ENCODE measurements around the gene CCDC91. TPM values are rescaled to one million over a fixed set of nuclear protein-coding genes. Genes with fewer than 3 reads are reported as not detected.

Gene CCDC91, protein sequence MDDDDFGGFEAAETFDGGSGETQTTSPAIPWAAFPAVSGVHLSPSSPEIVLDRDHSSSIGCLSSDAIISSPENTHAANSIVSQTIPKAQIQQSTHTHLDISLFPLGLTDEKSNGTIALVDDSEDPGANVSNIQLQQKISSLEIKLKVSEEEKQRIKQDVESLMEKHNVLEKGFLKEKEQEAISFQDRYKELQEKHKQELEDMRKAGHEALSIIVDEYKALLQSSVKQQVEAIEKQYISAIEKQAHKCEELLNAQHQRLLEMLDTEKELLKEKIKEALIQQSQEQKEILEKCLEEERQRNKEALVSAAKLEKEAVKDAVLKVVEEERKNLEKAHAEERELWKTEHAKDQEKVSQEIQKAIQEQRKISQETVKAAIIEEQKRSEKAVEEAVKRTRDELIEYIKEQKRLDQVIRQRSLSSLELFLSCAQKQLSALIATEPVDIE
- total RNA-seq = 192 TPM

DNA sequence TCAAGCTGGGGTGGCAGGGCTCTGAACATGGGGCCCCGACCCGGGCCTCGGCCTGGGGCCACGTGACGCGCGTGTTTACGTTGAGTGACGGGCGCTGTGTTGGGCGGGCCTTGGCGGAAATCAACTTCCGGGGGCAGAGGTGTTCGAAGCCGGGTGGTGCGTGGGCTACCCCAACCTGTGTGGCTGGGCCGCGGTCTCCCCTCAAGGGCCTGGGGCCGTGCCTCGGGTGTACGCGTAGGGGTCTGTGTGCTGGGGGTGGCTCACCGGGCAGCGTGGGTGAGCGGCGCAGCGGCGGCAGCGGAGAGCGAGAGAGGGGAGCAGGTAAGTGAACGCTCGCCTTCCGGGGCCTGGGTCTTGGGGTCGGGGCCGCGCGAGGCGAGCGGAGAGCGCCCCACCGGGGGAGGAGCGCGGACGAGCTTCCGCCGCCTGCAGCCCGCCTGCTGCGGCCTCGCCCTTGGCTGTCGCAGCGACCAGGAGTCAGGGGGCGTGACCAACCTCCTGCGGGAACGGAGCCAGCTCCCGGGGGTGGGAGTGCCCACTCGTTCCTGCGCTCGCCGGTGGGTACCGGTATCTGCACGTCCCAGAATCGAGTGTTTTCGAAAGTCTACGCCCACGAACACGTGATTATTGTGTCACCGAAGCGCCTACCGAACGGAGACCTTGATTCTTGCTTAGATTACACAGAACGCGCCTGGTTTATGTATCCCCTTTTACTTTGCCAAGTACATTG is at the start of gene CCDC91:
CCDC91 (plus strand) TSS at position 136 of the 730 bp plus-strand sequence. CDS start 66,760 bp downstream, outside the sequence.
- H3K4me1 ChIP-seq (ENCODE audit: insufficient read depth, low read length) = peaks cover 16% of the 10 kb centered on the region
- no peaks in the 10 kb centered on the region for H3K9me3 ChIP-seq (ENCODE audit: low read depth, low read length)
- no peaks in the 10 kb centered on the region for H3K27me3 ChIP-seq (ENCODE audit: insufficient read depth, low read length)
- peak within 1 kb of the TSS; percentile 76 for H3K4me3 ChIP-seq (ENCODE audit: low read length)

DNA sequence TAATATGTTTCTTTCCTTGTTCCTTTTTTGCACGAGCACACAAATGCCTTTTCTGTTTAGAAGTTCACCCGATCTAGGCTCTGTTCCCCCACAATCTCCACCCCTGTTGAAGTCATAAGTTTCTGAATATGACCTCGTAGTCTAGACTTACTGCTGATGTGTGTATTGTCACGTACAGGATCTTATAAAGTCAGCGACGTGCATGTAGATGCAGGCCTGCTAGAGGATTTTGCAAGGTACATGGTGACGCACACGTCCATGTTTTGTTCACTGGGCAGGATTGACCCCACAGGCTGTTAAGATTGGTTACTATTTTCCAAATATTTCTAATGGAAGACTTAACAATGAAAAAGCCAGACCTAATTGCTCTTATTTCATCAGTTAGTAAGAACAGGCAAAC is 46.2 kb upstream of the CCDC91 start:
- H3K4me1 ChIP-seq (ENCODE audit: insufficient read depth, low read length) = no peaks in the 10 kb centered on the region
- no peaks in the 10 kb centered on the region for H3K9me3 ChIP-seq (ENCODE audit: low read depth, low read length)
- H3K4me3 ChIP-seq (ENCODE audit: low read length) = no peak overlapping the region
- H3K27me3 ChIP-seq (ENCODE audit: insufficient read depth, low read length) = no peaks in the 10 kb centered on the region

DNA sequence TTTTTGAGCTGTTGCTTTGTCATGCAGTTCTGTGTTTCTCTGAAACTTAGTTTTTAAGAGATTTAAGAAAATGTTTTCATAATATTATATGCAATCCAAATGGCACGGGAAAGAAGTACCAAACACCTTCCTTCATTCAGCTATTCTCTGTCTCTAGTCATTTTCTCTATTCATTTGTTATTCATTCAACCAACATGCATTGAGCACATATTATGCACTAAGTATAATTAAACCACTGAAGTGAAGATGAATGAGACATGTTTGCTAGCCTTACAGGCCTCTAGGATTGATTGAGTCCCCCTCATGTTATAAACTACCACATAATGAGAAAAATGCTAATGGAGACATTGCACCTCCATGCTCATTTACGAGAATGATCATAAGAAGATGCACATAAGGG is 45.7 kb upstream of the CCDC91 start:
- H3K4me1 ChIP-seq (ENCODE audit: insufficient read depth, low read length) = no peaks in the 10 kb centered on the region
- H3K4me3 ChIP-seq (ENCODE audit: low read length) = no peak overlapping the region
- no peaks in the 10 kb centered on the region for H3K27me3 ChIP-seq (ENCODE audit: insufficient read depth, low read length)
- no peaks in the 10 kb centered on the region for H3K9me3 ChIP-seq (ENCODE audit: low read depth, low read length)

DNA sequence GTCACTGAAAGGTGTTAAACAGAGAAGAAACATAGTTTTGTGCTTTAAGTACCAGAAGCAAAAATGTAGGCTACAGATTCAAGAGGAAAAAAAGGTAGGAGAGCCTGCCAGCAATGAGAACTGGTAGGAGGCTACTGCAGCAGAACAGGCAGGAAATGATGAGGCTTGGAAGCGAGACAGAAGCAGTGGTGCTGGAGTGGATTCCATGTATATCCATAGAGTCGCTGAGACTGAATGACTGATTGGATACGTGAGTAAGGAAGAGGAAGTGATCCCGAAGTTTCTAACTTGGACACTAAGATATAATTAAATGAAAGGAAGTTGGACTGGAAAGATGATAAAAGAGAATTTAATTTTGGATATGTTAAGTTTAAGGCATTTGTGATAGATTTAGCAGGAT is 45.0 kb upstream of the CCDC91 start:
- Histone ChIP-seq H3K4me1 (ENCODE audit: insufficient read depth, low read length) (no peaks in the 10 kb centered on the region), H3K9me3 (ENCODE audit: low read depth, low read length) (no peaks in the 10 kb centered on the region), H3K27me3 (ENCODE audit: insufficient read depth, low read length) (no peaks in the 10 kb centered on the region), H3K4me3 (ENCODE audit: low read length) (no peak overlapping the region)

DNA sequence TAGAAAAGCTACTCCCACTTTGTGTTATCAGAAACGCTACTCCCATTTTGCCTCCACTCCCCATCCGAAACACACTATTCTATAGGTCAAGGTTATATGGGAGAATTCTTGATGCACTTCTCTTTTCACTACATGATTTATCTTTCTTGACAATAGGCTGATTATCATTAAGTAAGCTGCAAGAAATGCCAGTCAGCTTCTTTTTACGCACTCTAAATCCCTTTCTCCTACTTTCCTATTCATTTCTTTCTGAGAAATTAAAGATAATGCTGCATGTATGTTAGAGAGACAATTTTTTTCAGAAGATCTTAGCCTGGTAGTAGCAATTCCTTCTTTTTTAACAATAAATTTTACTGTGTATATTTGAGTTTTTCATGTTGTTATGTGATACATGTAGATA is 41.0 kb upstream of the CCDC91 start:
- Histone ChIP-seq H3K4me1 (ENCODE audit: insufficient read depth, low read length) (no peaks in the 10 kb centered on the region), H3K9me3 (ENCODE audit: low read depth, low read length) (peaks cover 7% of the 10 kb centered on the region), H3K27me3 (ENCODE audit: insufficient read depth, low read length) (no peaks in the 10 kb centered on the region), H3K4me3 (ENCODE audit: low read length) (no peak overlapping the region)

DNA sequence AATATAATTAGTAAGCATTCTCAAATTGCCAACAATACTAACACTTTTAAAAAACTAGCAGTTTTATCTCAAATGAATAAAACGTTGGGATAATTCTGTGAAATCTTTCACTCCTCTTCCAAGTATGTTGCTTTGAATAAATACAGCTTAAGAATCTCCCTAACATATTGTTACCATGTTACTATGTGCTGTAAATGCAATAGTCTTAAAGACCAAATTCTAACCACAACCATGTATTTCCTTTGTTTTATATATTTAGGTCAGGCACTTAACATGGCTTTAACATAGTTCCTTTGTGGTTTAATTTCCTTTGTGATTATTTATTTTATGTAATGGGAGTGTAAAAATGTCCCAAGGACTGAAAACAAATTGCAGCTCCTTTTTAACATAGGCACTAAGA is 33.9 kb upstream of the CCDC91 start:
- Histone ChIP-seq H3K27me3 (ENCODE audit: insufficient read depth, low read length) (no peaks in the 10 kb centered on the region), H3K4me3 (ENCODE audit: low read length) (no peak overlapping the region), H3K4me1 (ENCODE audit: insufficient read depth, low read length) (no peaks in the 10 kb centered on the region)

DNA sequence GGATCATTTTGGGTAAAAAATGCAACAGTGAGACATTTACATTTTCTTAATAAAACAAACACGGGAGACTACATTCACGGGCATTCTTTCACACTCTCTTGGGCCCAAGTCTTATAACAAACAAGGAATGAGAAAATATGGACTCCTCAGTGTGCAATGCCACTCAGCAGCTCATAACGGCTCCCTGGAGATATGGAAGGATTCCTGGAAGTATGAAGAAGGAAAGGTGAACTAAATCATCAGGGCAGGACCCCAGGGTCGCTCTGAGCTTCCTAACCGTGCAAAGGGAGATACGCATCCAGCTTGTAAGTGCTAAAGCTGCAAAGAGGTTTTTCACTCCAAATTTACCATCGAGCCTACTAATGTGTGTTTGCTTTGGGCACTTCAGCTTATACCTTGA is 33.5 kb upstream of the CCDC91 start:
- Histone ChIP-seq H3K4me3 (ENCODE audit: low read length) (no peak overlapping the region), H3K27me3 (ENCODE audit: insufficient read depth, low read length) (no peaks in the 10 kb centered on the region), H3K9me3 (ENCODE audit: low read depth, low read length) (peaks cover 7% of the 10 kb centered on the region), H3K4me1 (ENCODE audit: insufficient read depth, low read length) (no peaks in the 10 kb centered on the region)

More for the DNA sequence above, 33.9 kb upstream of the CCDC91 start:
- peaks cover 7% of the 10 kb centered on the region for H3K9me3 ChIP-seq (ENCODE audit: low read depth, low read length)

DNA sequence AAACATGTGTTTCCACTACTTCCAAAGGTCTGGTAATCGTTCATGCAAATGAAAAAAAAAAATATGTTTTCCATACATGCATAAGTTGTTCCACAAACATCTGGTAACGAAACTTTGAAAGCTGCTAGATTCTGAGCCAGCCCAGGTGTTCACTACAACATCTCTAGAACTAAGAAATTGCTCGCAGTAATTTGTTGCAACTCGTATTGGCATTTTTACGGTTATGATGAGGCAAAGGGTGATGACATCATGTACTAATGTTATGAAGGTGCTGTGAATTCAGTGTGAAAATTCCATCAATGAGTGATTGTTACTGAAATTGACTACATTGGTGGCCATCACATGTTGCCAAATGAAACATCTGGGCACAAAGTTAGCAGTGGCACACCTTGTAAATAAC is 31.9 kb upstream of the CCDC91 start:
- Histone ChIP-seq H3K27me3 (ENCODE audit: insufficient read depth, low read length) (no peaks in the 10 kb centered on the region), H3K9me3 (ENCODE audit: low read depth, low read length) (no peaks in the 10 kb centered on the region), H3K4me1 (ENCODE audit: insufficient read depth, low read length) (no peaks in the 10 kb centered on the region), H3K4me3 (ENCODE audit: low read length) (no peak overlapping the region)

DNA sequence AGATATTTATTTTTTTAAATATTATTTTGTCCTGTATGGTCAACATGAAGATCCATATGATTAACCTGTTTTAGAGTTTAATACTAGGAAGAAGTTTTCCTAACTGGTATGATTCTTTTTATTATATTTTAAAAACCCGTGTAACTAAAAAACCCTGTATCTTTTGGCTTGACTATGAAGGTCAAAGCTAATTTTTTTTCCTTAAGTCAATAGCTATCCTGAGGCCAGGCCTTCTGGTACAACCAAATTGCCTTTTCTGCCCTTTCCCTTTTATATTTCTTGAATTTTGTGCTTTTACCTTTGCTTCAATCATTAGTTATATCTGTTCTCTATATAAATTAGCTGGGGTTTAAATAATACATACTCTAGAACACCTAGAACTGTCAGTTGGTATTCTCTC is 30.6 kb upstream of the CCDC91 start:
- H3K27me3 ChIP-seq (ENCODE audit: insufficient read depth, low read length) = no peaks in the 10 kb centered on the region
- H3K4me1 ChIP-seq (ENCODE audit: insufficient read depth, low read length) = no peaks in the 10 kb centered on the region
- no peaks in the 10 kb centered on the region for H3K9me3 ChIP-seq (ENCODE audit: low read depth, low read length)
- no peak overlapping the region for H3K4me3 ChIP-seq (ENCODE audit: low read length)

DNA sequence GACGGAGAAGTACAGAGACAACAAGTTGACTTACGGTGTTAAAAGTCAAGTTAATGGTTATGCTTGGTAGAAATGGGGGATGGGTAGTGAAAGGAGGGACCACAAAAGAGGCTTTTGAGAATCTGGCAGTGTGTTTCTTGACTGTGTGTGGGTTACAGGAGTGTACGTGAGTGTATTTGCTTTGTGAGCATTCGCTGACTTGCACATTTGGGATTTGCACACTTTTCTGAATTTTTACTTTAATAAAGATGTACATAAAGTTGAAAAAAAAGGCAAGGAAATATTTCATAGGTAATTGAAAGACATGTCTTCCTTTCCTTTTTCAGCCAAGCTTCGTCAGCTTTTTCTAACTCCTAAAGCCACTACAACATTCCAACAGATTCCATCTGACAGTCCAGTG is 28.6 kb upstream of the CCDC91 start:
- H3K27me3 ChIP-seq (ENCODE audit: insufficient read depth, low read length) = no peaks in the 10 kb centered on the region
- no peaks in the 10 kb centered on the region for H3K9me3 ChIP-seq (ENCODE audit: low read depth, low read length)
- H3K4me3 ChIP-seq (ENCODE audit: low read length) = no peak overlapping the region

DNA sequence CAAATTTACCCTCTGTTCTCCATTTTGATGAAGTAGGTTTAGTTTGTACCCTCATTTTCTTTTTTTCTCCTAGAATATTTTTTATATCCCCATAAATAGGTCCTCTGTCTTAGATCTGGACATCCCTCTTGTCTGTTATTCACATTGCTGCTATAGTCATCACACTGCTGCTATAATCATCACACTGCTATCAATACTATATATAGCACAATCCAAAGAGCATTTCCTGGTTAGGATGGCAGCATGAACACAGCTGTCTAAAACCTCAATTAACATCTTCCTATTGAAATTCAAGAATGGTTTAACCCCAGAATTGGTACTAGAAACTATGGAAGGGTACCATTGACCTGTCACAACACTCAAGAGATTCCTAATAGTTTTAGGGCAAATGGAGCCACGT is 27.6 kb upstream of the CCDC91 start:
- Histone ChIP-seq H3K4me3 (ENCODE audit: low read length) (no peak overlapping the region), H3K4me1 (ENCODE audit: insufficient read depth, low read length) (no peaks in the 10 kb centered on the region), H3K9me3 (ENCODE audit: low read depth, low read length) (no peaks in the 10 kb centered on the region), H3K27me3 (ENCODE audit: insufficient read depth, low read length) (no peaks in the 10 kb centered on the region)

More for the DNA sequence above, 28.6 kb upstream of the CCDC91 start:
- H3K4me1 ChIP-seq (ENCODE audit: insufficient read depth, low read length) = no peaks in the 10 kb centered on the region

DNA sequence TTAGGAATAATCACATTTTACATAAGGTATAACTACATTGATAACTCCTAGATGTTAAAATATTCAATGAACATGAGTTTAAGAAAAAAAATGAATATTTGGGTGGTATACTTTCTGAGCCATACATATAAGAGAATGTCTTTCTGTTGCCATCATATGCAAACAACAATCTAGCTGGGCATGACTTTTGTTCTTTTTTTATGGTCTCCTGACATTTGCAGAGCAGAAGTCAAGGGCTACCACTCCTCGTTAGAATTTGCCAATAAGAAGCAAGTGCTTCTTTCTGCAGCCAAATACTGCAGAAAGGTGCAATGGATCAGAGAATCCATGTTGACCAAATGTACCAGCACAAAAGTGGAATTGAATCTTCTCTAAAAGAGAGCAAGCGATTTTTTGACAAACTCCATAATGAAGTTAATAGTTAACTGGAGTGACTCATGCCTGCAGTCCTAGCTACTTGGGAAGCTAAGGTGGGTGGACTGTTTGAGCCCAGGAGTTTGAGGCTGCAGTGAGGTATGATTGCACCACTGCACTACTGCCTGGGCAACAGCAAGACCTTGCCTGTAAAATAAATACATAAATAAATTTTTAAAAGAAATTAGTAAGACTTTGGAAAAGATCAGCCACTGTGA is 25.5 kb upstream of the CCDC91 start:
- Histone ChIP-seq H3K27me3 (ENCODE audit: insufficient read depth, low read length) (no peaks in the 10 kb centered on the region), H3K9me3 (ENCODE audit: low read depth, low read length) (no peaks in the 10 kb centered on the region), H3K4me1 (ENCODE audit: insufficient read depth, low read length) (no peaks in the 10 kb centered on the region), H3K4me3 (ENCODE audit: low read length) (no peak overlapping the region)

DNA sequence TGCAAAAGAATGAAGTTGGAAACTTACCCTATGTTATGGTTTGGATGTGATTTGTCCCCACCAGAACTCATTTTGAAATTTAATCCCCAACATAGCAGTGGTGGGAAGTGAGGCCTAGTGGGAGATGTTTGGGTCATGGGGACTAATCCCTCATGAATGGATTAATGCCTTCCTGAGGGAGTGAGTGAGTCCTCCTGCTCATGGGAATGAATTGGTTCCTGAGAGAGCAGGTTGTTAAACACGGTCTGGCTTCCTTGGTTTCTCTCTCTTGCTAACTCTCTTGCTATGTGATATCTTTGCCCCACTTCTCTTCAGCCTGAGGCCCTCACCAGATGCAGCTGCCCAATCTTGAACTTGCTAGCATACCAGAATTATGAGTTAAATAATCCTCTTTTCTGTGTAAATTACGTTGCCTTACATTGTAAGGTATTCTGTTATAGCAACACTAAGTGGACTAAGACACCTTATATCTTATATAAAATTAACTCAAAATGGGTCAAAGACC is 22.2 kb upstream of the CCDC91 start:
- Histone ChIP-seq H3K4me1 (ENCODE audit: insufficient read depth, low read length) (no peaks in the 10 kb centered on the region), H3K9me3 (ENCODE audit: low read depth, low read length) (no peaks in the 10 kb centered on the region), H3K4me3 (ENCODE audit: low read length) (no peak overlapping the region), H3K27me3 (ENCODE audit: insufficient read depth, low read length) (no peaks in the 10 kb centered on the region)

DNA sequence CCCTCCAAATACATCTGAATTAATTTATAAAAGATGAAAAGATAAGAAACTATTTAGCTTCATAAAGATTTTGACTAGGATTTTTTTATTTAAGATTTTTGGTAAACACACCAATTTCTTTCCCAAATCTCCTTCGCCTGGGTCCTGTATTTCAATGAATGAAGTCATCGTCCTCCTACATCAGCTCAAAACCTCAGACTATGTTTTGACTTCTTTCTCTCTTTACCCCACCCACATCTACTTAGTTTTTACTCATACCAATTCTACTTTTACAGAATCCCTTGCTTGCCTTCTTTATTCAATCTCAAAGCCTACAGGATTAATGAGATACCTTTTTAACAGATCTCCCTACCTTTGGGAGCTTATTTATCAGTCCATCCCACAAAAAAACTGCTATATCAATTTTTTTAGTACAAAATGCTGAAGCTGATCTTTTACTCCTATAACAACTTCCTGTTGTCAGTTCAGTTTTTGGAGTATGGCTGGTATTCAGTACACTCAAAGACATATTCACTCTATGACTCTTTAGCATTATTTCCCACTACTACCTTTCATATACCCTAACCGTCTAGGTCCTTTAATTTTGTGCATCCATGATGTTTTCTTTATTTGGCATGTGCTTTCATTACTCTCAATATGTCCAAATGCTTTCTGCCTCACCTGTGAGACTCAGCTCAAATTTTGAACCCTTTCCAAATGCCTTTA is 18.7 kb upstream of the CCDC91 start:
- Histone ChIP-seq H3K4me3 (ENCODE audit: low read length) (no peak overlapping the region), H3K9me3 (ENCODE audit: low read depth, low read length) (no peaks in the 10 kb centered on the region), H3K4me1 (ENCODE audit: insufficient read depth, low read length) (no peaks in the 10 kb centered on the region), H3K27me3 (ENCODE audit: insufficient read depth, low read length) (no peaks in the 10 kb centered on the region)

Data from mononuclear cell (primary cell).